H1 (cell line): Measurements from ENCODE around the gene IL9R. TPM values are rescaled to one million over a fixed set of nuclear protein-coding genes. Genes with fewer than 3 reads are reported as not detected.

Experiments
- BACH1 ChIP-seq: IDR thresholded peaks from 2 replicates; pipeline ENCODE4 v1.6.1; 2012; ENCODE audit warnings: low read length, improper control_type of control experiment
- CEBPB ChIP-seq: IDR thresholded peaks from 2 replicates; pipeline ENCODE4 v1.6.1; 2012; ENCODE audit warnings: low read depth, low read length
- CHD1 ChIP-seq: IDR thresholded peaks from 2 replicates; pipeline ENCODE4 v1.6.1; 2012; ENCODE audit warnings: low read depth, low read length, improper control_type of control experiment
- CTBP2 ChIP-seq: IDR thresholded peaks from 2 replicates; pipeline ENCODE4 v1.7.0; 2011; ENCODE audit warnings: borderline replicate concordance, mild to moderate bottlenecking, moderate library complexity, mixed read lengths, low read length; ENCODE audit not compliant: insufficient read depth, insufficient read length
- E2F6 ChIP-seq: IDR thresholded peaks from 2 replicates; pipeline ENCODE4 v1.6.1; 2012; ENCODE audit warnings: inconsistent platforms
- GTF2F1 ChIP-seq: IDR thresholded peaks from 2 replicates; pipeline ENCODE4 v1.6.1; 2012; ENCODE audit warnings: low read depth, low read length, improper control_type of control experiment, borderline replicate concordance
- JUN ChIP-seq: IDR thresholded peaks from 2 replicates; pipeline ENCODE4 v1.6.1; 2011; ENCODE audit warnings: low read depth, mild to moderate bottlenecking, improper control_type of control experiment, low read length
- KDM5A ChIP-seq: fragments of 200-600 bp; IDR thresholded peaks from 2 replicates; pipeline ENCODE4 v1.7.1; 2012; ENCODE audit warnings: mild to moderate bottlenecking, low read length, inconsistent platforms, mixed read lengths
- MAFK ChIP-seq: IDR thresholded peaks from 2 replicates; pipeline ENCODE4 v1.6.1; 2012; ENCODE audit warnings: low read depth, mild to moderate bottlenecking, improper control_type of control experiment, low read length
- RFX5 ChIP-seq: IDR thresholded peaks from 2 replicates; pipeline ENCODE4 v1.6.1; 2011; ENCODE audit warnings: low read depth, low read length, improper control_type of control experiment, borderline replicate concordance
- SAP30 ChIP-seq: fragments of 300-600 bp; sonication (generic); IDR thresholded peaks from 2 replicates; pipeline ENCODE4 v1.7.1; 2012; ENCODE audit warnings: low read length, moderate library complexity, mild to moderate bottlenecking, inconsistent platforms; ENCODE audit not compliant: insufficient read depth, insufficient replicate concordance
- SP1 ChIP-seq: IDR thresholded peaks from 2 replicates; pipeline ENCODE4 v1.6.1; 2011; ENCODE audit warnings: low read depth, low read length
- SUZ12 ChIP-seq: fragments of 200-600 bp; sonication (generic); IDR thresholded peaks from 2 replicates; pipeline ENCODE4 v1.6.1; 2012; ENCODE audit warnings: mild to moderate bottlenecking, inconsistent platforms, low read length, moderate library complexity, mixed read lengths
- TAF7 ChIP-seq: optimal IDR thresholded peaks from 2 replicates; pipeline ENCODE3; 2011; ENCODE audit warnings: low read depth, mild to moderate bottlenecking, inconsistent platforms, low read length, moderate library complexity, borderline replicate concordance
- TBP ChIP-seq: IDR thresholded peaks from 2 replicates; pipeline ENCODE4 v1.6.1; 2011; ENCODE audit warnings: low read depth, low read length, improper control_type of control experiment
- polyA plus RNA-seq, 7 experiments: library from polyadenylated mRNA; depleted of rRNA in 3 of 7; stranded (reverse) in 5 of 7; unstranded in 2 of 7; fragments of >200 nt in 5 of 7; fragments of 200-250 nt in 2 of 7; gene quantifications; 1 replicate in 5 of 7; 2 replicates in 1 of 7; 4 replicates in 1 of 7; pipeline versions ENCODE4 v1.2.1 to v1.2.3, GENCODE V29; 2011 to 2013; ENCODE audit warnings: missing spikeins in 2 of 7, mixed read lengths in 2 of 7
- total RNA-seq: library from RNA; stranded (reverse); fragmentation: NEBNext Ultra II Directional; extraction: Animal tissue kit (Norgen Biotek cat#: 25700); gene quantifications from 2 replicates; pipeline ENCODE4 v1.2.1, GENCODE V29; 2021

IL9R gene
- total and polyA plus RNA-seq, 2 of the 8 experiments (the other 6 are each of a cell fraction or from before 2014, with no cell fraction given): 0.14 to 0.28 TPM

- TF ChIP-seq SUZ12 (no peak), MAFK (no peak), RFX5 (no peak), KDM5A (no peak), SP1 (no peak), CEBPB (no peak), TAF7 (no peak), BACH1 (no peak), JUN (no peak), TBP (peak; percentile 82), GTF2F1 (no peak), E2F6 (no peak), CTBP2 (no peak), CHD1 (no peak), SAP30 (no peak)
These were observed 38.4 kb upstream of the IL9R start (continued) for GRCh38 chrX:155959018-155959587.
